HCT116 (cell line): ENCODE measurements around the gene DAND5. TPM values are rescaled to one million over a fixed set of nuclear protein-coding genes. Genes with fewer than 3 reads are reported as not detected.

ENCODE experiments used
- ATAC-seq: fragments of 200-7000 bp; cut with Tn5 transposase; 2 replicates; pipeline ENCODE4 v1.9.1; 2020; ENCODE audit warnings: mild to moderate bottlenecking, moderate library complexity
- BruUV-seq: library from RNA; stranded (reverse); fragments of 400-500 nt; replicated peaks from 2 replicates; lab custom pipeline; 2021; lab: Mats Ljungman, UMichigan
- CTCF ChIA-PET: fragments of 300-600 bp; sonication (Branson Sonifier 250); formaldehyde crosslinking; loops from one replicate; lab custom pipeline; 2021; ENCODE audit warnings: antibody characterized with exemption; lab: Charles Lee
- POLR2A ChIA-PET: fragments of 300-600, 350-600 bp; sonication (Branson Sonifier 250); formaldehyde crosslinking; loops from one replicate; lab custom pipeline; 2021; ENCODE audit warnings: antibody characterized with exemption; lab: Charles Lee
- RAD21 ChIA-PET, 2 experiments: fragments of 300-600 bp; sonication (Branson Sonifier 250); formaldehyde crosslinking; loops; one replicate each; lab custom pipeline; 2023; ENCODE audit warnings: low total read pairs in 2 of 2; ENCODE audit not compliant: uncharacterized antibody in 2 of 2, unreplicated experiment in 2 of 2, low non-redundant PET in 1 of 2; lab: Charles Lee
- DNase-seq: peaks from one replicate; pipeline ENCODE4 v3.0.0-alpha.2; 2010; ENCODE audit warnings: low read depth, low spot score
- H2AFZ ChIP-seq: fragments of 200-600 bp; shearing (Covaris generic), sonication (generic); 2 replicates; pipeline ENCODE4 v1.6.1; 2017; ENCODE audit warnings: low read depth, mixed run types, mixed read lengths, antibody characterized with exemption, low read length; ENCODE audit not compliant: poor library complexity, severe bottlenecking
- H3K27ac ChIP-seq: 2 replicates; pipeline ENCODE4 v1.5.1; 2012; ENCODE audit warnings: low read depth, low read length
- H3K27me3 ChIP-seq: fragments of 200-600 bp; sonication (generic); 2 replicates; pipeline ENCODE4 v1.6.1; 2016; ENCODE audit warnings: mixed run types, low read length, mixed read lengths; ENCODE audit not compliant: insufficient read depth
- H3K36me3 ChIP-seq, 2 experiments: fragments of 200-500 bp in 1 of 2; fragments of 200-600 bp in 1 of 2; sonication (Bioruptor generic) in 1 of 2; sonication (generic) in 1 of 2; 2 replicates each; pipeline versions ENCODE4 v1.5.1 to v1.6.1; 2014 to 2016; ENCODE audit warnings: low read length in 2 of 2, inconsistent platforms in 1 of 2, mixed read lengths in 1 of 2, mixed run types in 1 of 2; ENCODE audit not compliant: insufficient read depth in 2 of 2, control insufficient read depth in 1 of 2
- H3K4me1 ChIP-seq, 2 experiments: fragments of 200-600 bp in 1 of 2; sonication (generic) in 1 of 2; 2 replicates each; pipeline versions ENCODE4 v1.5.1 to v1.6.1; 2012 to 2017; ENCODE audit warnings: low read length in 2 of 2, inconsistent platforms in 1 of 2, mild to moderate bottlenecking in 1 of 2, mixed read lengths in 1 of 2, mixed run types in 1 of 2, moderate library complexity in 1 of 2; ENCODE audit not compliant: insufficient read depth in 2 of 2, control insufficient read depth in 1 of 2
- H3K4me2 ChIP-seq: fragments of 200-600 bp; sonication (generic); 2 replicates; pipeline ENCODE4 v1.6.1; 2017; ENCODE audit warnings: mixed run types, low read length, mixed read lengths
- H3K4me3 ChIP-seq, 2 experiments: fragments of 200-600 bp in 1 of 2; sonication (generic) in 1 of 2; replicated peaks in 1 of 2; 2 replicates each; pipeline ENCODE4 v1.5.1; 2011 to 2016; ENCODE audit warnings: low read length in 2 of 2, control low read depth in 1 of 2, low read depth in 1 of 2, mild to moderate bottlenecking in 1 of 2, mixed read lengths in 1 of 2, mixed run types in 1 of 2
- H3K79me2 ChIP-seq: fragments of 200-600 bp; sonication (generic); 2 replicates; pipeline ENCODE4 v1.6.1; 2017; ENCODE audit warnings: mild to moderate bottlenecking, mixed run types, low read length, moderate library complexity, mixed read lengths; ENCODE audit not compliant: insufficient read depth
- H3K9ac ChIP-seq: fragments of 200-600 bp; sonication (generic); 2 replicates; pipeline ENCODE4 v1.6.1; 2016; ENCODE audit warnings: low read length, mixed read lengths
- H3K9me2 ChIP-seq: fragments of 200-600 bp; sonication (generic), shearing (Covaris generic); 2 replicates; pipeline ENCODE4 v1.6.1; 2017; ENCODE audit warnings: mixed run types, mild to moderate bottlenecking, moderate library complexity; ENCODE audit not compliant: insufficient read depth
- H3K9me3 ChIP-seq, 2 experiments: fragments of 200-500 bp in 1 of 2; fragments of 200-600 bp in 1 of 2; sonication (Bioruptor generic) in 1 of 2; sonication (generic) in 1 of 2; 2 replicates each; pipeline ENCODE4 v1.6.1; 2014 to 2017; ENCODE audit warnings: low read length in 2 of 2, mixed read lengths in 2 of 2, inconsistent platforms in 1 of 2, low read depth in 1 of 2, mild to moderate bottlenecking in 1 of 2, mixed run types in 1 of 2, moderate library complexity in 1 of 2; ENCODE audit not compliant: control insufficient read depth in 1 of 2, insufficient read depth in 1 of 2
- H4K20me1 ChIP-seq: fragments of 200-600 bp; sonication (generic), shearing (Covaris generic); 2 replicates; pipeline ENCODE4 v1.6.1; 2017; ENCODE audit warnings: mixed run types, mild to moderate bottlenecking, moderate library complexity; ENCODE audit not compliant: insufficient read depth
- CBX3 ChIP-seq: IDR thresholded peaks from 2 replicates; pipeline ENCODE4 v1.6.1; 2012; ENCODE audit warnings: low read depth
- ELF1 ChIP-seq: IDR thresholded peaks from 2 replicates; pipeline ENCODE4 v1.6.1; 2012; ENCODE audit warnings: low read depth, borderline replicate concordance
- FOSL1 ChIP-seq: IDR thresholded peaks from 2 replicates; pipeline ENCODE4 v1.6.1; 2012; ENCODE audit warnings: low read depth
- JUND ChIP-seq: IDR thresholded peaks from 2 replicates; pipeline ENCODE4 v1.6.1; 2012
- POLR2A ChIP-seq: IDR thresholded peaks from 2 replicates; pipeline ENCODE4 v1.7.0; 2011; ENCODE audit warnings: borderline replicate concordance; ENCODE audit not compliant: insufficient read depth, insufficient read length; ENCODE audit errors: extremely low read depth
- SRF ChIP-seq: IDR thresholded peaks from 2 replicates; pipeline ENCODE4 v1.6.1; 2012; ENCODE audit warnings: low read depth
- TCF7L2 ChIP-seq: IDR thresholded peaks from 2 replicates; pipeline ENCODE4 v1.7.0; 2011; ENCODE audit warnings: borderline replicate concordance, inconsistent platforms; ENCODE audit not compliant: insufficient read depth, insufficient read length; ENCODE audit errors: extremely low read depth
- YY1 ChIP-seq: IDR thresholded peaks from 2 replicates; pipeline ENCODE4 v1.6.1; 2011; ENCODE audit warnings: low read length, low read depth, moderate library complexity, mild to moderate bottlenecking; ENCODE audit not compliant: insufficient replicate concordance; ENCODE audit errors: extremely low read depth
- ZBTB33 ChIP-seq: IDR thresholded peaks from 2 replicates; pipeline ENCODE4 v1.6.1; 2011; ENCODE audit warnings: mild to moderate bottlenecking, low read length, moderate library complexity; ENCODE audit not compliant: insufficient replicate concordance; ENCODE audit errors: extremely low read depth
- ZFX ChIP-seq: fragments of 450-650 bp; IDR thresholded peaks from 2 replicates; pipeline ENCODE4 v1.6.1; 2017
- intact Hi-C: fragments of 100-400 bp; cut with micrococcal nuclease; formaldehyde crosslinking; loops from 2 replicates; pipeline ENCODE4 v1.10.0; 2022
- total RNA-seq: library from RNA; stranded (reverse); gene quantifications from one replicate; pipeline ENCODE4 v1.2.1, GENCODE V29; 2021; ENCODE audit not compliant: unreplicated experiment
- TF ChIP-seq, protein P1 (sequence below): IDR thresholded peaks from 2 replicates; pipeline ENCODE4 v1.6.1; 2012
- TF ChIP-seq, protein P2 (sequence below): IDR thresholded peaks from 2 replicates; pipeline ENCODE4 v1.6.1; 2012

The DAND5 gene
- total RNA-seq, 1 experiment from 2014 or later, result 0.25 TPM

- peak overlapping the region; percentile 80 to 98 for H3K4me3 ChIP-seq
- H2AFZ ChIP-seq, result no peak overlapping the region
- peaks cover 3 to 21% of the 10 kb centered on the region in 2 experiments; a peak in 3 of 4 replicates for H3K4me1 ChIP-seq
- H3K27me3 ChIP-seq, result no peaks in the 10 kb centered on the region
- H3K79me2 ChIP-seq, result peaks cover 68% of the 10 kb centered on the region
- ATAC-seq (peak; percentile 73), DNase-seq (peak; percentile 41)
- H3K4me2 ChIP-seq, result peak overlapping the region; percentile 91
- H3K27ac ChIP-seq, result peak overlapping the region; percentile 76
- H3K36me3 ChIP-seq, result peaks cover 38 to 50% of the 10 kb centered on the region in 2 experiments
- peak overlapping the region; percentile 93 for H3K9ac ChIP-seq
- no peaks in the 10 kb centered on the region for H4K20me1 ChIP-seq
- H3K9me2 ChIP-seq, result no peaks in the 10 kb centered on the region
- RAD21 ChIA-PET, result no interaction called here
- CTCF ChIA-PET, result interaction anchor here (0.6 kb wide), 1 partner anchor 1450 kb away, joined by 3 read pairs; no protein-coding TSS in a partner anchor
- intact Hi-C loops, result no loop called here
- no TSS peak for BruUV-seq
- POLR2A ChIA-PET, result interaction anchor here (1.0 to 1.2 kb wide), 2 partner anchors 9 kb away, joined by 4 to 8 read pairs; no protein-coding TSS in a partner anchor
- TF ChIP-seq POLR2A (peak; percentile 56), CBX3 (no peak; the same call in 1 of the 2 replicates), ZFX (peak; percentile 65; the same call in 1 of the 2 replicates)
- H3K9me3 ChIP-seq, result no peaks in the 10 kb centered on the region
These were observed 23.2 kb upstream of the DAND5 start for GRCh38 chr19:12946092-12946721.

DNA sequence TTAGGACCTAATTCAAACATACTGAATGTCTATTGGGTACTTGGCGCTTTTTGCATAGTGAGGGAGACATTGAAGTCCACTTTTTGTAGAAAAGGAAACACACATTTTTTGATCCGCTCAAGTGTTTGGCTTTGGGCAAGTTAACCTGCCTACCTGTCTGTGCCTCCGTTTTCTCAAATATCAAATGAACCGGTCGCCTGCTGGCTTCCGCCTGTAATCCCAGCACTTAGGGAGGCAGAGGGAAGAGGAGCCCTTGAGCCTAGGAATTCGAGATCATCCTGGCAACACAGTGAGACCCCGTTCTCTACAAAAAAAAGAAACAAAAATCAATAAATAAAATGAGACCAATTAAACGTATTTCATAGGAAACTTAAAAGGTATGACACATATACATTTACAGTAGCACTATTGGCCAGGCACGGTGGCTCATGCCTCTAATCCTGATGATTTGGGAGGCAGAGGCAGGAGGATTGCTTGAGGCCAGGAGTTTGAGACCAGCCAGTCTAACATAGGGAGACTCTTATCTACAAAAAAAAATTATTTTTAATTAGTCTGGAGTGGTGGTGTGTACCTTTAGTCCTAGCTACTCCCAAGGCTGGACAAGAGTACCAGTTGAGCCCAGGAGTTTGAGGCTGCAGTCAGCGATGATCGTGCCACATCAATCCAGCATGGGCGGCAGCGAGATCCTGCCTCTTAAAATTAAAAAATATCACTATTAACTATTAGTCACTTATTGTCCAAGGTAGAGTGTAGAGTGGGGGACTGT is 22.5 kb upstream of the DAND5 start:
- H3K9me2 ChIP-seq, result no peaks in the 10 kb centered on the region
- no peaks in the 10 kb centered on the region for H3K27me3 ChIP-seq
- H3K4me3 ChIP-seq, result peak overlapping the region; percentile 80 to 98
- RAD21 ChIA-PET, result no interaction called here
- peaks cover 38 to 44% of the 10 kb centered on the region in 2 experiments for H3K36me3 ChIP-seq
- peak overlapping the region; percentile 76 for H3K27ac ChIP-seq
- H3K4me1 ChIP-seq, result peaks cover 3 to 21% of the 10 kb centered on the region in 2 experiments; a peak in 3 of 4 replicates
- intact Hi-C loops, result no loop called here
- ATAC-seq, result no peak
- H3K9me3 ChIP-seq, result no peaks in the 10 kb centered on the region
- no peaks in the 10 kb centered on the region for H4K20me1 ChIP-seq
- CTCF ChIA-PET, result interaction anchor here (0.6 to 2.0 kb wide), 2 partner anchors 18 to 1451 kb away, joined by 3 to 6 read pairs; no protein-coding TSS in a partner anchor
- peaks cover 62% of the 10 kb centered on the region for H3K79me2 ChIP-seq
- POLR2A ChIA-PET, result interaction anchor here (1.0 to 1.2 kb wide), 2 partner anchors 9 kb away, joined by 4 to 8 read pairs; no protein-coding TSS in a partner anchor
- peak overlapping the region; percentile 91 for H3K4me2 ChIP-seq
- peak overlapping the region; percentile 93 for H3K9ac ChIP-seq
- TSS peak; percentile 57 for BruUV-seq
- DNase-seq, result no peak
- no peak overlapping the region for H2AFZ ChIP-seq
- TF ChIP-seq ELF1 (no peak), YY1 (no peak), FOSL1 (no peak), JUND (no peak), SRF (no peak), ZBTB33 (no peak), CBX3 (no peak), TCF7L2 (no peak), ZFX (no peak)
- TF ChIP-seq, protein P1, sequence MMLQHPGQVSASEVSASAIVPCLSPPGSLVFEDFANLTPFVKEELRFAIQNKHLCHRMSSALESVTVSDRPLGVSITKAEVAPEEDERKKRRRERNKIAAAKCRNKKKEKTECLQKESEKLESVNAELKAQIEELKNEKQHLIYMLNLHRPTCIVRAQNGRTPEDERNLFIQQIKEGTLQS, result no peak
- TF ChIP-seq, protein P2, sequence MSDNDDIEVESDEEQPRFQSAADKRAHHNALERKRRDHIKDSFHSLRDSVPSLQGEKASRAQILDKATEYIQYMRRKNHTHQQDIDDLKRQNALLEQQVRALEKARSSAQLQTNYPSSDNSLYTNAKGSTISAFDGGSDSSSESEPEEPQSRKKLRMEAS, result no peak
